ENCODE data around the gene BMPR1B. TPM values are rescaled to one million over a fixed set of nuclear protein-coding genes. Genes with fewer than 3 reads are reported as not detected.

Gene BMPR1B
- total RNA-seq: 10 to 100 TPM in 1 of 2 donors, 1 to 10 TPM in 1; 8.9 to 13.9 TPM
- long read RNA-seq, donor 1, partial matches to known transcripts: 0 of 5 reads
- long read RNA-seq, donor 1, other reads (novel, unspliced or antisense): 5 of 5 reads
- long read RNA-seq, donor 2: 0 reads

DNA sequence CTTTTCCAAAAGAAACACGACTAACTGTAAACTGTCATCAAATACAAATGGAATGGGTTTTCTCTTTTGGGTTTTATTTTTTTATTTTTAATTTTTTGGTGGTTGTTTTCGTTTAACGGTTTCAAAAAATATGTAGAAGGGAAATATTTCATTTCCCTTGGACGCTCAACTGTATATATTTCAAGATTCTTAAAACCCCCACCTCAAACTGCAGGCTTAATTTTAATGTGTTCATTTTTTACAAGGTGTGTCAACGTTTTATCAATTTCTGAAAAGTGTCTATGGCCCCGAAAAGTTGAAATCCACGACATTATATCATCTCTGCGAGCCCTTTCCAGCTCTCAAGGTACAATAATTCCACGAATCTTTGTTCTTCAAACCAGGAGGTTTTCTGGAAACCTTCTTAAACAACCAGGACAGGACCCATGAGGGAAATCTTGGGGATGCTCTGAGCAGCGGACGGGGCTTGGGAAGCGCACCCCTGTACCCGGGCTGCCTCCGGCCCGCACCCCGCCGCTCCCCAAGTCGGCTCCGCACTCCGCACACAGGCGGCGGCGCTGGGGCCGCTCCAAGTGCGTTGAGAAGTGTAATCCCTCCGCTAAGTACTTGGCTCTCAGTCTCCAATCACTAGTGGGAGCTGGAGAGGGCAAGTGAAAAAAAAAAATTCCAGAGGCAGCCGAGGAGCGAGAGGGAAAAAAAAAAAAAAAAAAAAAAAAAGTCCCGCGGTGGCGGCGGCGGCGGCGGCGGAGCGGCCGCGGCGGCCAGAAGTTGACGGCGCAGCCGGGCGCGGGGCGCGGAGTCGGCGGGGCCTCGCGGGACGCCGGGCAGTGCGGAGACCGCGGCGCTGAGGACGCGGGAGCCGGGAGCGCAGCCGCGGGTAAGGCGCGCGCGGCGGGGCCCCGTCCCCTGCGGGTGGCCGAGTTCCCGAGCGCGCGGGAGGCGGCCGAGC lies at the start of gene BMPR1B:
Gene BMPR1B, plus strand, starts transcription at position 764 of the 949 bp plus-strand sequence. CDS start 346,470 bp downstream, outside the sequence.
- no peak for DNase-seq (ENCODE audit: low spot score)
- intact Hi-C loops (cut with DNase I): no loop called here

DNA sequence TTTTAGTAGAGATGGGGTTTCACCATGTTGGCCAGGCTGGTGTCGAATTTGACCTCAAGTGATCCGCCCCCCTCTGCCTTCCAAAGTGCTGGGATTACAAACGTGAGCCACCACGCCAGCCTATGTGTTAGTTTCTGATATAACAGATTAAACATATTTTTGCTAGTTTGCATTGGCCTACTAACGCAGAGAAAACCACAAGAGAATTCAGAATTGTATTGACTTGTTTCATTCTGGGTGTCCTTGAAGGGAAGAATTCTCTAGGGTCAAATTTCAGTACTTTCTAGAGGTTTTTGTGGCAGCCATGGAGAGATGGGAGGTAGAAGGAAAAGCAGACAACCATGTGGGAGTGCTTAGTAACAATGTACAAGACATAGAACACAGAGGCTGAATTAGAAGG lies 46.1 kb upstream of the BMPR1B start:
- intact Hi-C loops (cut with DNase I): no loop called here
- DNase-seq (ENCODE audit: low spot score): no peak

DNA sequence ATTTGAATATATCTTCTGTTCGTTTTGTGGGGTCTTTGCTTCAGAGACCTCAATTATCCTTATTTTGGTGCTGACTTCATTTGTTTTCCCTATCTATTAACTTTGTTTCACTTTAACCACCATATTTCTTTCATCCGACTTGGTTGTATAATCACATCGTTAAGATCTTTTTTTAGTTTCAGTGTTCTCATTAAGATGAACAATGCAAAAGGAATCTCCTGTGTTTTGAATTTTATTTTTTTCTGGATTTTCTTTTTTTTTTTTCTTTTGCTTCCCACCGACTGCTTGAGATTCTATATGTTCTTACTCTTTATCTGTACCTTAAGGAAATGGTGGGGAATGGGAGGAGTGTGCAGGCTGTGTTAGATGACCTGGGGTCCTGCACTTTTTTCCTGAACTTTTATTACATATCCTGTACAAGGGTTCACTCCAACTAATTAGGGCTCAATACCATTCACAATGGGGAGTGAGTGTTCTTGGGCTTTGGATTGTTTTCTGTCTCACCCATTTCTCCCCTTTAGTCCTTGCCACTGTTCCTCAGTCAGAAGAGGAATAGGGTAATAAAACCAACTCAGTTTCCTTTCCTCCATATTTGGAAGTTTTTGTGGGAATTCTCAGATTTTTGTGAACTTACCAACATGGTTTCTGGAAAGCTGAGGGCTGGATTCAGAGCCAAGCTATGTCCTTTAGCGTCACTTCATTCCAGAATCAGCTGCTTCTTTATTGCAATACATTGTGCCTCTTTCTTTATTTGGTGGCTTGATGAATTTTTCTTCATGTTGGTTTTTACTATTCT lies 43.2 kb upstream of the BMPR1B start:
- intact Hi-C loops (cut with DNase I): no loop called here
- no peak for DNase-seq (ENCODE audit: low spot score)

DNA sequence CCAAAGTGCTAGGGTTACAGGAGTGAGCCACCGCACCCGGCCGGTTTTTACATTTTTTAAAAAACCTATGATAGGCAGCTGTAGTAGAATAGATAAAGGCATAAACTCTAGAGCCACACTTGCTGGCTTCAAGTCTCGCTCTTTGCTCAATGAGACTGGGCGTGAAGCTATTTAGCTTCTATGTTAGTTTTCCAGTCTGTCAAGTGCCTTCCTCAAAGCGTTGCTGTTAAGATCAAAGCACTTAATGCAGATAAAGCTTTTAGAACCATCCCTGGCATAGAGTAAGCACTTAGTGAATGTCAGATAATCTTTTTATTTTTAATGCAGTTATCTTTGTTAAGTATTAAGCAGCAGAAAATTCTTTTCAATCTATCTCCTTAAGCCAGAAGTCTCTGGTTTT lies 42.0 kb upstream of the BMPR1B start:
- no peak for DNase-seq (ENCODE audit: low spot score)
- intact Hi-C loops (cut with DNase I): loop anchor here in 1 of 2 donors (2.0 kb wide), 1 partner anchor 63 kb away; no protein-coding TSS in a partner anchor

DNA sequence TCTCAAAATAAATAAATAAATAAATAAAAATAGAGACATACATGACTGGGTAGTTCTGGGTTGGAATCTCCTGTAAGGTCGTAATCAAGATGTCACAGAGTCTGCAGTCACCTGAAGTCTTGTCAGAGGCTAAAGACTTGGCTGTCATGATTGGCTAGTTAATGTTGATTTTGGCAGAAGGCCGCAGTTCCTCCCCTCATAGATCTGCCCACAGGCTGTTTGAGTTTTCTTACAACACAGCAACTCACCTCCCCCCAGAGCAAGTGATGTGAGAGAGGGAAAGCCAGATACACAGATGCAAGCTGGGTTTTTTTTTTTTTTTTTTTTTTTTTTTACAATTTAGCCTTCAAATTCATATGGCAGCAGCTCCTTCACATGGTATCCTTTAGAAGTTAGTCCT lies 36.4 kb upstream of the BMPR1B start:
- intact Hi-C loops (cut with DNase I): no loop called here
- no peak for DNase-seq (ENCODE audit: low spot score)

DNA sequence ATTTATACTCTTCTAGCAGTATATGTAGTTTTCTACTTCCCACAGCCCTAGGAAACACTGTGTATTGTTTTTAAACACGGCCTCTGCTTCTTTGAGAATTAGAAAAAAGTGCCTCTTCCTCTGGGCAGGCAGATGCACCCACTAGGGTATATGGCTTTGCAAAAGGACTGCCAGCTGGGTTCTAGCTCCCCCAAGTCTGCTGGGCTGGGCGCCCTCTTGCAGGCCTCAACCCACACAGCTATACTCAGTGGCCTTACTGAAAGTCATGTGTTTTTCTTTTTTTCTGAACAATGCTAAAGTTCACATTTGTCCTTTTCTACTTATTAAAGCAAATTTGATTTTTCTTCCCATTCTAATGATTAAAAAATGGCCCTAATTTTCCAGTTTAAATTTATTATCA lies 35.5 kb upstream of the BMPR1B start:
- DNase-seq (ENCODE audit: low spot score): no peak
- intact Hi-C loops (cut with DNase I): no loop called here

DNA sequence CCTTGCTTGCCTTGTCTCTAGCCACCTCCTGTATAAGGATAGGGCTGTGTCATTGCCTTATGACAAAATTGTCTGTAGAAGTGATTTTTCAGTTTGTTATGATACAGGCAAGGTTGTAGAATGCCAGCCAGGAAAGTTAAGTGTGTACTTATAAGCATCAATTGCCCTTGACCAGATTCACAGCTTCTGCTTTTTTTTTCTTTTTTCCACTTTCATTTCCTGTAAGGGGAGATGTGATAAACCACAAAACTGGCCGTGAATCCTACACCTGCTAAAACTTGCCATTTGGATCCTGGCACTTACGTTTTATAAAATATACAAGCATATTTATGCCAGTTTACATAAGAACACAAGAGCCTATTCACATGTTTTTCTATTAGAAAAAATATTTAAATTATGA lies 35.0 kb upstream of the BMPR1B start:
- intact Hi-C loops (cut with DNase I): no loop called here

DNA sequence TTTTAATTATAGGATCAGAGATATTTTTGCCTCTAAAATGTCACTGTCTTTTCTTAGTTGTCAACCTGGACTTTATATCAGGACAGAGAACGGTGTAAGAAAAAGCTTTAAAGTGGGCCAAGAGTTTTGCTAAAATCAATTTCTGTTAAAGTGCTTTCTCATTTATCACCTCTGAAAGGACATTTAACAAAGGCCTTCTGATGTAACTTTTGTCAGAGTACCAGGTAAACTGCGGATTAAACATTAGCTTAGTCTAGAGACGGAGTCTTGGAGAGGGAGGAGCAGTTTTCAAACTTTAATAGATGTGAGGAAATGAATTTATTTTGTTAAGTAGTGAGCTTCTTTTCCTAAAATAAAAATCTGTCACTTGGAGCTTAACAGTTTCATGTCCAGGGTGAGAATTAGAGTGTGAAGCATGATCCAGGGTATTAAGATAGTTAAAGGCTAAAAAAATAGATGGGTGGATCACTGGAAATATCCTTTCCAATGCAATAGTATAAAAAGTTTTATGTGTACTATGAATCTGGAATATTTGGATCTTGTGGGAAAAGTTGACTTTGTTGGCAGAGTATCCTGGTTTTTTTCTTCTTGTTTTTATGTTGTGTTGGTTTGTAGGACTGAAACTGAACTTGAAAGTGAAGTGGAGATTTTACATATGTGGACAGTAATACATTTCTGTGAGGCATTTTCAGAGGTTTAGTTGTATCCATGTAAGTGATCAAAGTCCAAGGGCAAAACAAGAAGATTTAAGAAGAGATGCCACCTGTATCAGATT lies 33.6 kb upstream of the BMPR1B start:
- no peak for DNase-seq (ENCODE audit: low spot score)
- intact Hi-C loops (cut with DNase I): no loop called here

More for the DNA sequence above, 35.0 kb upstream of the BMPR1B start:
- no peak for DNase-seq (ENCODE audit: low spot score)

DNA sequence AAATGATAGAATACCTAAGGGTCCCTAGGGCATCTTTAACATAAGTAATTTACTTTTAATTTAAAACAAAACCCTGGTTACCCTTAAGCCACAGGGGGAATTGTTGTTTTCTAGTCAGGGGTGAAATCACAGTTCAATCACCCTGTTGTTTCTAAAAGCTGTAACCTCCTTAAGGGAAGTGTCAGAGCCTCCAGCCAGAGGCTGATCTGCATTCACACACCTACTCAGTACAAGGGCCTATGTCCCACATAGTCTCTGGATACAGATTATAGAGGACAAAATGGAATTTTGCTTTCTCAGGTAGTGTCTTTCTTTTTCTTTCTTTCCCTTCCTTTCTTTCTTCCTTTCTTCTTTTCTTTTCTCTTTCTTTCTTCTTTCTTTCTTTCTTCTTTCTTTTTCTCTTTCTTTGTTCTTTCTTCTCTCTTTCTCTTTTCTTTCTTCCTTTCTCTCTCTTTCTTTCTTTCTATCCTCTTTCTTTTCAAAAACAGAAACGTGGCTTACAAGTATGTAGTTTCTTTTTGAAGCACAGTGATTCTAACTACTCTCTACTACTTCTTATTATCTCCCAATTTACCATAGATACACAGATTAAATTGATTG lies 31.1 kb upstream of the BMPR1B start:
- intact Hi-C loops (cut with DNase I): no loop called here
- no peak for DNase-seq (ENCODE audit: low spot score)

DNA sequence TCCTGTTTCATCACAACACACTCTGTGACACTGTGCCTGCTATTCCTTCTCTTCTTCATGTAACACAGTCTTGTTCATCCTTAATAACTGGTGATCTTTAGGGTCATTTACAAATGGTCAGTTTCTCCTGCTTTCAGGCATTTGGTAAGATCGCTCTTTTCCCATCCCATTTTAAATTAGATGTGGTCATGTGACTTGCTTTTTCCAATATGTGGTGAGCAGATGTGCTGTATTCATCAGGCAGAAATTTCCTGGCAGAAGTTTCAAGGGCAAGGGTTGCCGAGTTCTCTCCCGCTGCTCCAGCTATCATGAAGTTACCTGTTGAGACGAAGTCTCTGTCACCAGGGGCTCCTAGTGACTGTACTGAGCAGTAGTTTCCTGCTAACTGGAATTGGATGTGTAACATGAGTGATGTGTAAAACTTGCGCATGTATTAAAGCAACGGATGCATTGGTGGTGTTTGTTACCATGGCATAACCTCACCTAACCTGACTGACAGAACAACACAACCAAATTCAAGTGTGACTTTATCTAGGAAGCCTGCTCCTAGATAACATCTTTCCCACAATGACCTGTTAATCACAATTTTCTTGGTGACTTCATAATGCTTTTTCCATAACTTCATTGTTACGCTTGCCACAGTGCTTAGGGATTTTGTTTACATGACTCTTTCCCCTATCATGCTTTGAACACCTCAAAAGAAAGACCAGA lies 29.5 kb upstream of the BMPR1B start:
- intact Hi-C loops (cut with DNase I): no loop called here
- DNase-seq (ENCODE audit: low spot score): no peak

DNA sequence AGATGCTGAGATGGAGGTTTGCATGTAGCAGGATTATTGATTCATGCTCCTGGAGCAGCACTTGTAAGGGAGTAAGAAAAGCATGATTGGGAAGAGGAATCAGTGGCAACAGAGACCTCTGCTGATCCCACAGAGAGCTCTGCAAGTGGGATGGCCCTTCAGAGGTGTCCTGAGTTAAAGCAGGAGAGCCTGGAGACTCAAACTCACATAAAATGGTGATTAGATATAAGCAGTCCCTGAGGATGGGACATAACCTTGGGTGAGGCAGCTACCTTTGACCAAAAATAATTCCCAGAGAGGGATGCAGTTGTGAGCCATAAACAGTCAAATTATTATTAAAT lies 25.4 kb upstream of the BMPR1B start:
- no peak for DNase-seq (ENCODE audit: low spot score)
- intact Hi-C loops (cut with DNase I): no loop called here

DNA sequence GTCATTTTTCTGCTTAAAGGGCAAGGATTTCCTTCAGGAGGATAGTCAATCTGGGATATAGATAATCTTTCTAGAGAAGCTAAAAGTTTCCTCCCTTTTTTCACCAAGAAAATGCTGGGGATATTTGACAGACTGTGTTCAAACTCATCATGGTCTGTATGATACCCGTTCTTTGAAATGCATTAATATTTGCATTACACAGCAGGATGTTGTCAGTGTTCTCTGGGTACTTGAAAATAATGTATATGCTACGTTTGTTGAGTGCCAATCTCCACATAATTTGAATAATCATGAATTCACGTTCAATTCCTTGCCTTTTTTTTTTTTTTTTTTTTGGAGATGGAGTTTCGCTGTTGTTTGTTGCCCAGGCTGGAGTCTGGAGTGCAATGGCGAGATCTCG lies 18.0 kb upstream of the BMPR1B start:
- DNase-seq (ENCODE audit: low spot score): no peak
- intact Hi-C loops (cut with DNase I): no loop called here

DNA sequence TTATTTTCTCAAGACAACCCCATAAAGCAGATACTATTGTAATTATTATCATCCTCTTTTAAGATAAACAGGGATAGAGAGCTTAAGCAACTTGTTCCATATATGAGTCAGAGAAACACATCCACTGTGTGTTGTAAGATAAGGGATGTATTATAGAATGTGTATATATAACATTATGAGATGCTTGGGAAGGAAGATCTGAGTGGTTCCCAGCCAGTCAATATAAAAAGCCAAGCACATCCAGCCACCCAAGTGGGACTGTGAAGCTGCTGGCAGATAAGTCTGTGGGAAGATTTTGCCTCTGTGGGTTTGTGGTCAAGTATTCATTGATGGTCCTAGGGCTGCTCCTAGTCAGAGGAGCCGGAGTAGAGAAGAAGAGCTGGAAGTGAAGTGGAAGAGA lies 16.5 kb upstream of the BMPR1B start:
- no peak for DNase-seq (ENCODE audit: low spot score)
- intact Hi-C loops (cut with DNase I): no loop called here

DNA sequence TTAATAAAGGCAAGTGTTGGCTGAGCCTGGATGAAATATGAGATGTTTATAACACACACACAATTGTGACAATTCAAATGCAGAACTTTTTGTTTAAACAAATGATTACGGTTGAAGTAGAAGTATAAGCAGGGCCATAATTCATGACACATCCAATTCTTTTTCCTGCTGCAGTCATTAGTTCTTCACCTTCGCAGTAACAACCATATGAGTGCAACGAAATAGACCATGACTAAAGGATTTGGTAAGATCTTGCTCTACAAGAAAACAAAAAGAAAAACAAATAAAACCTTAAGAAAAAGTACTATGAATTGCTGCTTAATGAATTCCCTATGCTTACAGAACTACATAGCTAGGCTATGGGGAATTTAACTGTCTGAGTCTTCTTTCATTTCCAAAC lies 13.9 kb upstream of the BMPR1B start:
- intact Hi-C loops (cut with DNase I): no loop called here
- DNase-seq (ENCODE audit: low spot score): no peak

DNA sequence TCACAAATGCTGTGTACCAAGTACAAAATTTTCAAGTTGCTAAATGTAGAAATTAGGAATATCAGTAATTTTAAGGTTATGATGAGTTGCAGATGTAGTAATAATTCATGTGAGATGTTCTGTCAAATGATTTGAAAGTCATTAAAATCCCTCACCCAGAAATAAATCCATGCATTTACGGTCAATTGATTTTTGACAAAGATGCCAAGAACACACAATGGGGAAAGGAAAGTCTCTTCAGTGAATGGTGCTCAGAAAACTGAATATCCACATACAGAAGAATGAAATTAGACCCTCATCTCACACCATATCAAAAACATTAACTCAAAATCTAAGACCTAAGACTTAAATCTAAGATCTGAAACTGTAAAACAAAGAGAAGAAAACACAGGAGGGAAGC lies 12.9 kb upstream of the BMPR1B start:
- no peak for DNase-seq (ENCODE audit: low spot score)
- intact Hi-C loops (cut with DNase I): loop anchor here in 1 of 2 donors (5.0 kb wide), 1 partner anchor 1292 kb away; no protein-coding TSS in a partner anchor

DNA sequence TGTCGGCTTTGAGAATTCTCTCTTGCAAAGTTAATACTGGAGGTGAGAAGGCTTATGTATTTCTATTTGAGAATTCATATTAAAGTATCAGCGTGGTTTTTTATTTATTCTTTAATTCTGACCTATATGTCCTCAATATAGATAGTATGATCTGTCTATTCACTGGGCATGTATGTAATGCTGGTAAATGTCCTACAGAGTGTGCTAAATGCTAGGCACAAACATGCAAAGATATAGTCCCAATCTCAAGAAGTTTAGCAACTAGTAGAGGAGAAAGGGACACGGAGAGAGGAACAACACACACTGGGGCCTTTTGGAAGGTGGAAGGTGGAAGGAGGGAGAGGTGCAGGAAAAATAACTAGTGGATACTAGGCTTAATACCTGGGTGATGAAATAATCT lies 11.0 kb upstream of the BMPR1B start:
- intact Hi-C loops (cut with DNase I): loop anchor here in 1 of 2 donors (5.0 kb wide), 1 partner anchor 1291 kb away; no protein-coding TSS in a partner anchor
- no peak for DNase-seq (ENCODE audit: low spot score)

DNA sequence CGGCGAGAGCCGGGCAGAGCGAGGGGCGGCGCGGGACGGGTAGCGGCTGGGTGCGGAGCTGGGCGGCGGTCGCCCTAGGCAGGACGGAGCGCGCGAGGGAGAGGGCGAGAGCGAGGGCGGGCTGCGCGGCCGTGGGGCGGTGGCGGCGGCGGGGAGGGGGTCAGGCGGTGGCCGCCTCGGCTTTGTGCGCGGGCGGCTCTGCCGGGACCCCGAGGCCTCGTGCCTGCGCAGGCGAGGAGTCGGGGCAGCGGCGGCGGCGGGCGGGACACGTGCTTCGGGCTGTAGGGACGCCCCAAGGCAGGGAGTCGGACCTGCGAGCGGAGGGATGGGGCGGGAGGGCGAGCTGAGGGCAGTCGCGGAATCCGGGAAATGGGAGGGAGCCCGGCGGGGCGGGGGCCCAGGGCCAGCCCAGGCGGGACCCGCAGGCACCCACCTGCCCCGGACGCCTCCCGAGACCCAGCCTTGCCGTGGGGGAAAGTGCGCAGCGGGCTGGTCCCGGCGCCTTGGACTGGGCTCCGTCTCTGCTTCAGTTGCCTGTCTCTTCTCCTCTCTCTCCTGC lies 465 bp downstream of the BMPR1B start:
- intact Hi-C loops (cut with DNase I): no loop called here
- DNase-seq (ENCODE audit: low spot score): peak; percentile 91
